Memory B cell (primary cell): ENCODE measurements around the gene RASGRF2.

Experiments used
- ATAC-seq: fragments of 150-1000 bp; cut with Tn5 transposase; 2 replicates; pipeline ENCODE4 v1.10.0; 2021; ENCODE audit warnings: low read depth, mild to moderate bottlenecking, moderate library complexity
- DNase-seq, 2 donors: peaks; one replicate each; pipeline ENCODE4 v3.0.0; 2022; ENCODE audit warnings: low spot score in 2 of 2
- H3K27ac Mint-ChIP-seq: one replicate; pipeline ENCODE4 v1.8.0; 2022; ENCODE audit warnings: mild to moderate bottlenecking, moderate library complexity, mixed read lengths
- H3K27me3 Mint-ChIP-seq: one replicate; pipeline ENCODE4 v1.8.0; 2022; ENCODE audit warnings: mixed read lengths
- H3K36me3 Mint-ChIP-seq: one replicate; pipeline ENCODE4 v1.8.0; 2022; ENCODE audit warnings: mild to moderate bottlenecking, mixed read lengths
- H3K4me1 Mint-ChIP-seq: one replicate; pipeline ENCODE4 v1.8.0; 2022; ENCODE audit warnings: mixed read lengths
- H3K4me3 Mint-ChIP-seq: one replicate; pipeline ENCODE4 v1.8.0; 2022; ENCODE audit warnings: mild to moderate bottlenecking, moderate library complexity, mixed read lengths
- H3K9me3 Mint-ChIP-seq: one replicate; pipeline ENCODE4 v1.8.0; 2022; ENCODE audit warnings: mixed read lengths

The RASGRF2 gene

DNA sequence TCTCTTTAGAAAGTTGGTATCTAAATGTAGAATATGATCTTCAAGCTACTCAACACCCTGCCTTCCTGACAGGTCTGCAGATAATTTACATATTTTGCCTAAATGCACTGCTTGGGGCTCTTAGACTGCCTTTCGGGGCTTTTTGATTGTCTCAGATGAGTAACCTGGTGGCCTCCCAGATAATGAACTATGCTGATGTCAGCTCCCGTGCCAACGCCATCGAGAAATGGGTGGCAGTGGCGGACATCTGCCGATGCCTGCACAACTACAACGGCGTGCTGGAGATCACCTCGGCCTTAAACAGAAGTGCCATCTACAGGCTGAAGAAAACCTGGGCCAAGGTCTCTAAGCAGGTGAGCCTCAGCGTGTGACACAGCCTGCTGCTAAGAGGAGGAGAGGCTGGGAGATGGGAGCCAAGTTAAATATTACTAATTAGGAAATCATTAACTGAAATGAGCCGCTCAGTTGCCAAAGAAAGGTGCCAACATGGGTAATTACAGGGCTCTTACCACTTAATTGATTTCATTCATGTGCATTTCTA, 252.1 kb downstream of the RASGRF2 start:
- no peaks in the 10 kb centered on the region for H3K36me3 Mint-ChIP-seq
- ATAC-seq (peak; percentile 92), DNase-seq (peak; percentile 21 to 22)

DNA sequence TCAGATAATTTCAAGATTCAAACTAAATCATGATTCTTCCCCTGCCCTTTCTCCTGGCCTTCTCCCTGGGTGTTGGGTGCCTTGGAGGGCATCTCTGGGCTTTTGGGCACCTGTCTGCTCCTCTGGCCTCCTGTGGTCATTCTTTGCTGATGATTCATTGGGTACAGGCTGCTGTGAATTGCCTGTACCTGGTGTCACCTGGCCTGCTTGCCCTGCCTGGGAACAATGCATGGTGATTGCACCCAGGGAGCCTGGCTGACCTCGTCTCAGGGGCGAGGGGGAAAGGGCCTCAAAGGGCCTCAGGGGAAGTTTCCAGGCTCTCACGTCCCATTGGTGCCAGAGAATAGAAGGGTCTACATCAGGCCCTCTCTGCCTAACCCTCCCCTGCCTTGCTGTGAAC, 252.9 kb downstream of the RASGRF2 start:
- H3K27me3 Mint-ChIP-seq = peaks cover 9% of the 10 kb centered on the region
- no peaks in the 10 kb centered on the region for H3K36me3 Mint-ChIP-seq
- no peak for ATAC-seq
- peak overlapping the region; percentile 28 for H3K27ac Mint-ChIP-seq
- no peaks in the 10 kb centered on the region for H3K9me3 Mint-ChIP-seq
- DNase-seq = no peak
- no peak overlapping the region for H3K4me3 Mint-ChIP-seq
- H3K4me1 Mint-ChIP-seq = peaks cover 7% of the 10 kb centered on the region

More for the DNA sequence above, 252.1 kb downstream of the RASGRF2 start:
- Mint-ChIP-seq H3K9me3 (no peaks in the 10 kb centered on the region), H3K27ac (peak overlapping the region; percentile 28), H3K4me3 (peak overlapping the region; percentile 59), H3K27me3 (peaks cover 9% of the 10 kb centered on the region), H3K4me1 (peaks cover 7% of the 10 kb centered on the region)

DNA sequence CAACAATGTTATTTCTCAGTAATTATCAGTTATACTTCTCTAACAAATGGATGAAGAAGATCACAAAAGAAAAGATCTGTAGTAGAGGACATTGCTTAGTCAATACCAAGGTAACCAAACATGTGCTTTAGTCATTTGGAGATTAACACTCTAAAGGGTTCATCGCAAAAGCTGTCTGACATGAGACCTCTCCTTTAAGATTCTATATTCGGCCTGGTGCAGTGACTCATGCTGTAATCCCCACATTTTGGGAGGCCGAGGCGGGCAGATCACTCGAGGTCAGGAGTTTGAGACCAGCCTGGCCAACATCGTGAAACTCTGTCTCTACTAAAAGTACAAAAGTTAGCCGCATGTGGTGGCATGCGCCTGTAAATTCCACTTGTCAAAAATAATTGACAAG, 254.7 kb downstream of the RASGRF2 start:
- H3K4me3 Mint-ChIP-seq = no peak overlapping the region
- H3K4me1 Mint-ChIP-seq = peaks cover 7% of the 10 kb centered on the region
- H3K27me3 Mint-ChIP-seq = peaks cover 9% of the 10 kb centered on the region
- no peaks in the 10 kb centered on the region for H3K9me3 Mint-ChIP-seq
- ATAC-seq (no peak), DNase-seq (no peak)
- H3K27ac Mint-ChIP-seq = no peak overlapping the region
- no peaks in the 10 kb centered on the region for H3K36me3 Mint-ChIP-seq

DNA sequence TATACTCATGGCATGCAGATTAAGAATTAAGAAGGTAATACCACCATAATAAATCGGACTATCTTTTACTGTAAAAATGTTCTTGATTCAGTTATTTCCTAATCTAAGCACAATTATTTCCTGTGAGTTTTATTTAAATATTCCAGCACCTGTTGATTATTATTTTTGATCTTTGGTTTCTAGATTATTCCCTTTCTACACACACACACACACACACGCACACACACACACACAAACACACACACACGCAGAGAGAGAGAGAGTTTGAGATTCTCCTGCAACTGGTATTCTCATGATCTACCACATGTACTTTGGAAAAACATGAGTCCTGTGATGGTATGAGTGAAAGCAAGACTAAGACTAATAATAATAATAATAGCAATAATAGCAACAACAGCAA, 256.0 kb downstream of the RASGRF2 start:
- Mint-ChIP-seq H3K27me3 (peaks cover 4% of the 10 kb centered on the region), H3K4me3 (no peak overlapping the region), H3K4me1 (peaks cover 7% of the 10 kb centered on the region), H3K9me3 (no peaks in the 10 kb centered on the region), H3K27ac (no peak overlapping the region), H3K36me3 (no peaks in the 10 kb centered on the region)
- ATAC-seq (no peak), DNase-seq (no peak)

DNA sequence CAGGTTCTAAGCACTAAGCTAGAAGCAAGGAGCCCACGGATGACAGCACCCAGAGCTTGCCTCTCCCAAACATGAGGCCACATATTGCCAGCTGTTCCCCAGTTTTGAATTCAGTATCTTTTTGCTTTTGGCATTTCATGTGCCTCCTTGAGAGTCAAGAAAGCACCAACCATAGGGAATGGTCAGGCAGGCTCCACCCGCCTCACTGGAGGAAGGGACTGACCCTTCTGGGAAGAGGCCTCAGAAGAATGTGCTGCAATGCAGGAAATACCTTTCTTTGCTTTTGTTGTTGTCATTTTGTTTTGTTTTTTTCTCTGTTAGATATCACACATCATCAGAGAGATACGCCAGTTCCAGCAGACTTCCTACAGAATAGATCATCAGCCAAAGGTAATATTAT, 259.2 kb downstream of the RASGRF2 start:
- Mint-ChIP-seq H3K36me3 (no peaks in the 10 kb centered on the region), H3K4me3 (no peak overlapping the region), H3K27ac (no peak overlapping the region), H3K4me1 (no peaks in the 10 kb centered on the region), H3K27me3 (peaks cover 4% of the 10 kb centered on the region), H3K9me3 (no peaks in the 10 kb centered on the region)
- no peak for ATAC-seq
- no peak for DNase-seq

DNA sequence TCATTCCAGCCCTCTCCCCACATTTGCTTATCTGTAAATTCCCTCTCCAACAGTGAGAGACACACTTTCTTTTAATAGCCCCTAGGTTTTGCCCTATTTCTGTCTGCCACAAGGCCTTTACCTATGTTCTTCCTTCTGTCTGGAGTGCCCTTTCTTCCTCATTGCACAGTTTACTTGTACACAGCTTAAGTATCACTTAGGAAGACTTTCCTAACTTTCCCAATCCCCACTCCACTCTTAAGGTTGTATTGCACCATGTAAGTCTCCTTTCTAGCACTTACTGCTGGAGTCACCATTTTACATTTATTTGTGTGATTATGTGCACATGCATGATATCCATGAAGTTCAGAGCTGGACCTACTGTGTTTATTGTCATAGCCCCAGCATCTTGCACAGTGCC, 262.1 kb downstream of the RASGRF2 start:
- Mint-ChIP-seq H3K36me3 (no peaks in the 10 kb centered on the region), H3K27me3 (peaks cover 6% of the 10 kb centered on the region), H3K27ac (no peak overlapping the region), H3K9me3 (no peaks in the 10 kb centered on the region), H3K4me3 (no peak overlapping the region), H3K4me1 (peaks cover 5% of the 10 kb centered on the region)
- ATAC-seq (no peak), DNase-seq (no peak)

DNA sequence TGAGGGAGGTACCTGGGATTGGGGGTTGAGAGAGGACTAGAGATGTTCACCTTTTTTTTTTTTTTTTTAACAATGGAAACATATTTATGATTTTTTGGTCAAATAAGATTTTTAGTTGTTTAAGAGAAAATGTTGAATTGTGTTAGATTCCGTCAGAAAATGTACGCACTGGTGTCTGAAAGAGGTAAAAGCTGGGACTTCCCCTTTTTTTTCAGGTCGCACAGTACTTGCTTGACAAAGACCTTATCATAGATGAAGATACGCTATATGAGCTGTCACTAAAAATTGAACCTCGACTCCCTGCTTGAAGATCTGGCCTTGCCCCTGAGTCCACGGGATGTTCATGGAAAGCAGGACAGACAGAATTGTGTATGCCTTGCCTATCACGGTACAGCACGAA, 265.3 kb downstream of the RASGRF2 start:
- Mint-ChIP-seq H3K36me3 (no peaks in the 10 kb centered on the region), H3K27me3 (peaks cover 6% of the 10 kb centered on the region), H3K4me1 (peaks cover 5% of the 10 kb centered on the region), H3K27ac (no peak overlapping the region), H3K4me3 (no peak overlapping the region), H3K9me3 (no peaks in the 10 kb centered on the region)
- DNase-seq (no peak), ATAC-seq (peak; percentile 42)

DNA sequence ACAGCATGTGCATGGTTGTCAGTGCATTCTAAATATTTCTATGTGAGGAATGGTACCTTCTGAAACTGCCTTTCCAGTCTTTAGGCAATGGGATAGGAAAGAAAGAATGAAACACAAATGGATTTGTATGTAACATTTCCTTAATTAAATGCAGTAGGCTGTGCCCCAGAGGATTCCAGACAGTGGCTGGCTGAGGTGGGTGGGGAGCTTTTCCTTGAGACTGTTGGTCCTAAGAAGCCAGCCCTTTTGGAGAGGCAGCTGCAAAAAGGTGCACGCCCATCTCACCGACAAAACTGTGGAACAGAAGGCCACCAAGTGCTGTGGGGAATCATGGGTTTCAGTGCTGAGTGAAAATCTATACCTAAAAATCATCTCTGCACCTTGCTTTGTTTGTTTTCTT, 266.1 kb downstream of the RASGRF2 start:
- no peak overlapping the region for H3K27ac Mint-ChIP-seq
- no peak overlapping the region for H3K4me3 Mint-ChIP-seq
- ATAC-seq (no peak), DNase-seq (no peak)
- H3K27me3 Mint-ChIP-seq = peaks cover 6% of the 10 kb centered on the region
- H3K4me1 Mint-ChIP-seq = peaks cover 5% of the 10 kb centered on the region
- no peaks in the 10 kb centered on the region for H3K9me3 Mint-ChIP-seq
- H3K36me3 Mint-ChIP-seq = no peaks in the 10 kb centered on the region

DNA sequence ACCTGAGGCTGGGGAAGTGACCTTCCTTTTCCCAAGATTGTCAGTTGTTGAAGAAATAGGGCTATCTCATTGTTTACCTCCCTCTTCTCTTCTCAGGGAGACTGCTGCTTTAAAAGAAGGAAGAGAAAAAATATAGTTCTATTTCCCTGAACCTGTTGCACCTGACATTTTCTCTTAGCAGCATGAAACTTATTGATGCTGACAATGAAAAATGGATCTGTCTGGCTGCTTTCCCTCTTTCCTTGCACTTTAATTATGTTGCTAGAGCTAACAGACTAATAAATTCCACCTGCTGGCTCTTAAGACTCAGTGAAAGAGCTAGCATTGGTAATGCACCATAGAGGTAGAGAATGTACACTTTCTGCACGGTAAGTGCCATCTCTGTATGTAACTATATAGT, 266.8 kb downstream of the RASGRF2 start:
- H3K27ac Mint-ChIP-seq = no peak overlapping the region
- DNase-seq (no peak), ATAC-seq (no peak)
- peaks cover 6% of the 10 kb centered on the region for H3K27me3 Mint-ChIP-seq
- peaks cover 5% of the 10 kb centered on the region for H3K4me1 Mint-ChIP-seq
- H3K36me3 Mint-ChIP-seq = no peaks in the 10 kb centered on the region
- no peaks in the 10 kb centered on the region for H3K9me3 Mint-ChIP-seq
- H3K4me3 Mint-ChIP-seq = no peak overlapping the region

DNA sequence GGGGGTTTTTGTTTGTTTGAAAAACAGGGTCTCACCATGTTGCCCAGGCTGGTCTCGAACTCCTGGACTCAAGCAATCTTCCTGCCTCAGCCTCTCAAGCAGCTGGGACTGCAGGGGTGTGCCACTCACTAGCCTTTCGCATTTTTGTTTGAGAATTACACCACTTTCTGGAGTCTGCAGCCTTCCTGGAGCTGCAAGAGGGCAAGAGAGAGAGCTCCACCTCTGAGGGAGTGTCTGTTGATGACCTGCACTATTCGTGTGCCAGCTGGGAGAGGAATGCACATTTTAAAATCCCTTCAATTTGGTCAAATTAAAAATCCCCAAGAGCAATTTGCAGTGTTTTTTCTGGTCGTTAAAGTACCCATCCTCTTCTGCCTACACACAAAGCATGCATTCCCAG, 267.9 kb downstream of the RASGRF2 start:
- ATAC-seq (no peak), DNase-seq (no peak)
- Mint-ChIP-seq H3K27ac (no peak overlapping the region), H3K27me3 (peaks cover 1% of the 10 kb centered on the region), H3K4me3 (no peak overlapping the region), H3K36me3 (no peaks in the 10 kb centered on the region), H3K9me3 (no peaks in the 10 kb centered on the region), H3K4me1 (peaks cover 5% of the 10 kb centered on the region)

DNA sequence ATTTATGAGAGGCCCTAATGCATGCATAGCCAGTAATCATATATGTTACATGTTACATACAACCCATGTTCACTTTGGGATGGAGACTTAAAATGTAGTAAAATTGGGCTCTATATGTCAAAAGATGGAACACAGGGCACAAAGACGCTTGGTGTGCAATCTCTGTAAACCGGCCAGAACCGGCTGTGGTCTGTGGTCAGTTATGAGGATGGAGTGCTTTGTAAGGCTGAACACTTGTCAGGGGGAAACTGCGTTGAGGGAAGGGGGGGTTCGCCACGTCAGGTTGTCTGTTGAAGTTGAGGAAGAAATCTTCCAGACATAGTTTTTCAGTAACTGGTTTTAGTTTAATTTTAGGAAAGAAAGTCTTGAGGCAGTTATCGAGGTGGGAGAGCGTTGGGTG, 270.3 kb downstream of the RASGRF2 start:
- H3K4me3 Mint-ChIP-seq = no peak overlapping the region
- ATAC-seq (no peak), DNase-seq (no peak)
- no peaks in the 10 kb centered on the region for H3K36me3 Mint-ChIP-seq
- H3K27ac Mint-ChIP-seq = no peak overlapping the region
- peaks cover 2% of the 10 kb centered on the region for H3K4me1 Mint-ChIP-seq
- H3K9me3 Mint-ChIP-seq = no peaks in the 10 kb centered on the region
- H3K27me3 Mint-ChIP-seq = no peaks in the 10 kb centered on the region

DNA sequence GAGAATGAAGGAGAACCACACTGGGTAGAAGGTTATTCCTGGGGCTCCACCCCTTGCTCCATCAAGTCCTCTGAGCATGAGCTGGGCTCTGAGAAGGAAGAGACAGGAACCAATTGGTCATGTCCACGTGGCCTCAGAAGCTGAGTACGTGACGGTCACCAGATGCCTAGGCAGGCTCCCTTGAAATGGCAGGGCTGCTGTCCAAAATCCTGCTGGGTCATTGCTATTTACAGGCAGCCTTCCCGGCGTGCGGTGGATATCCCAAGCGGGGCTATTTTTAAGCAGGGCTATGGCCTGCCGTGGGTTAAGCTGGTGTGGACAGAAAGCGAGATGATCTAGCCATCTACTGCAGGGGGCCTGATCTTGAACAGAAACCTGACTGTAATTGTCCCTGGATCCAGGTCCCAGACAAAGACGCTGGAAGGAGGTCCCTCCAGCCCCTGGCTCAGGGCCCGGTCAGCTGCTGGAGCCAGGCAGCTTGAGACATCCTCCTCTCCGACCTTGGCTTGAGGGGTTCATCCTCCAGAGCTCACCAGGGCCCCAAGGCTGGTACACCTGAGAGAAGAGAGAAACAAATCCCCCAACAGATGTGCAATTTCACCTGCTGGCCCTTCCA, 272.4 kb downstream of the RASGRF2 start:
- H3K36me3 Mint-ChIP-seq = peaks cover 2% of the 10 kb centered on the region
- DNase-seq (no peak), ATAC-seq (no peak)
- H3K4me3 Mint-ChIP-seq = no peak overlapping the region
- H3K27ac Mint-ChIP-seq = no peak overlapping the region
- H3K27me3 Mint-ChIP-seq = no peaks in the 10 kb centered on the region
- no peaks in the 10 kb centered on the region for H3K4me1 Mint-ChIP-seq
- H3K9me3 Mint-ChIP-seq = no peaks in the 10 kb centered on the region

DNA sequence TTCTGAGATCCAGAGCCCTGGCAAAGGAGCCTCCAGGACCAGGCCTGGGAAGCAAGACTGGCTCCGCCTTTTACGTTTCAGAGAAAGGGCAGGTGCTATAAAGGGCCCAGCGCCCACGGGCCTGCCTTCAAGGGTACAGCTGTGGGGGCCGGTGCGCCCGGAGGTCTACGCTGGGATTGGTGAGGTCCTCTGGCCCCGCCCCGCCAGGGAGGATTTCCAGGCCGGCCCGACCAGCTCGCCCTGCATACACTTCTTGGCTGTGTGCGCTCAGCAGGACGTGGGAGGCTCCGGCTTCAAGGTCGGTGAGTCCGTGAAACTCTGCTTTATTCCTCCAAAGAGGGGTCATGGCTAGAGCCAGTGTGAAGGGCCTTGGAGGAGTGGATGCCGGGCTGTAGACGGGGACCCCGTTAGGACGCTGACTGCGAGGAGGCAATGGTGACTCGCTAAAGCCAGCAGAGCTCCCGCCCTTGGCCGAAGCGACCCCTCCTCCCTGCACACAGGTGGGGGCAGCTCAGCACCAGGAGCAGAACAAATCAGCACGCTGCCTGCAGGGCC, 273.0 kb downstream of the RASGRF2 start, which contains the start of gene CKMT2:
CKMT2 (plus strand) TSS at position 243 of the 555 bp plus-strand sequence. CDS start 17,811 bp downstream, outside the sequence.
- no peaks in the 10 kb centered on the region for H3K27me3 Mint-ChIP-seq
- no peaks in the 10 kb centered on the region for H3K9me3 Mint-ChIP-seq
- no peaks in the 10 kb centered on the region for H3K4me1 Mint-ChIP-seq
- no peak within 1 kb of the TSS for H3K27ac Mint-ChIP-seq
- no peak within 1 kb of the TSS for H3K4me3 Mint-ChIP-seq
- no peak for ATAC-seq
- no peak for DNase-seq
- H3K36me3 Mint-ChIP-seq = peaks cover 2% of the 10 kb centered on the region

DNA sequence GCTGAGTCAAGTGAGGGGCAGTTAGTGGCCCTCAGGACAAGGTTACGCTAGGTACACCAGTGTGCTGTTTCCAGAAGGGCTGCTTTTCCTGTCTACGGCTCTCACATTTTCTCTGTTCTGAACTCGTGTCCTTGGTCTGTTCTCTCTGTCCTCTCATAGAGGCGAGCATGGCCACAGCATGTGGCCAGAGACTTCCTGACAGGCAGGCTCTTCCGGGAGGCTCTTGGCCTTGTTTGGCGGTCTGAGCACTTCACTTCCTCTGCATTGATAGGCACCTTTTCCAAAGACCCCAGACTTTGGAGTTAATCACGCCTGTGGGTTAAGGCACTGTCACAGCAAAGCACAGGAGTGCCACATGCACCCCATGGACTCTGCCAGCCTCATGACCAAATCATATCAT, 274.1 kb downstream of the RASGRF2 start:
- Mint-ChIP-seq H3K4me1 (no peaks in the 10 kb centered on the region), H3K36me3 (peaks cover 2% of the 10 kb centered on the region), H3K9me3 (no peaks in the 10 kb centered on the region), H3K27ac (no peak overlapping the region), H3K4me3 (no peak overlapping the region), H3K27me3 (no peaks in the 10 kb centered on the region)
- ATAC-seq (no peak), DNase-seq (no peak)

DNA sequence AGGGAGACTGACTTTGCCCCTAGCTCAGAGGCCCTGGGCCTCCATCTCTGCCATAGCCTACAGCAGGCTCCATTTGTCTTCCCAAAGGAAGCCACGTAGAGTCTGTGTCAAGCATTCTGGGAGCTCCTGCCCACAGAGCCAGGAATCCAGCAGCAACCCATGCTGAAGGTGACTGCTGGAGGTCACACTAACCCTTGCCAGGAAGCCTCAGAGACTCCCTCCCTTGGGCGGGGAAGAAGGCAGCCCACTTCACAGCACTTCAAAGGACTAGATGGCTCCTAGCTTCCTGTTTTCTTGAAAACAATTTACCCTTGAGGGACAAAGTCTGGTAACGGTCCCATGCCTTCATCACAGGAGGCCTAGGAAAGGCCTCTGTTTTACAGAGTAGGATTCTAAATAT, 274.6 kb downstream of the RASGRF2 start:
- ATAC-seq (no peak), DNase-seq (no peak)
- H3K4me3 Mint-ChIP-seq = no peak overlapping the region
- H3K9me3 Mint-ChIP-seq = no peaks in the 10 kb centered on the region
- H3K27ac Mint-ChIP-seq = no peak overlapping the region
- H3K36me3 Mint-ChIP-seq = peaks cover 2% of the 10 kb centered on the region
- H3K27me3 Mint-ChIP-seq = no peaks in the 10 kb centered on the region
- H3K4me1 Mint-ChIP-seq = no peaks in the 10 kb centered on the region
